DOHH2 (cell line): ENCODE measurements around the gene CA12.

ENCODE experiments used
- H3F3A ChIP-seq: fragments of 200-600 bp; sonication (generic), shearing (Covaris generic); 2 replicates; pipeline ENCODE4 v1.6.0; 2016; ENCODE audit warnings: antibody characterized with exemption, mild to moderate bottlenecking; ENCODE audit not compliant: control insufficient read depth, insufficient read depth
- H3K27ac ChIP-seq: fragments of 200-600 bp; sonication (generic); 2 replicates; pipeline ENCODE4 v1.5.1; 2014; ENCODE audit warnings: low read depth, mild to moderate bottlenecking, low read length, moderate library complexity
- H3K27me3 ChIP-seq: fragments of 200-600 bp; sonication (generic); 2 replicates; pipeline ENCODE4 v1.6.1; 2014; ENCODE audit warnings: mild to moderate bottlenecking, low read length, mixed read lengths; ENCODE audit not compliant: control insufficient read depth
- H3K36me3 ChIP-seq: fragments of 200-600 bp; sonication (generic); 2 replicates; pipeline ENCODE4 v1.6.1; 2014; ENCODE audit warnings: mild to moderate bottlenecking, low read length, moderate library complexity, mixed read lengths; ENCODE audit not compliant: control insufficient read depth
- H3K4me1 ChIP-seq: fragments of 200-600 bp; sonication (generic); 2 replicates; pipeline ENCODE4 v1.6.1; 2014; ENCODE audit warnings: mild to moderate bottlenecking, low read length, mixed read lengths; ENCODE audit not compliant: control insufficient read depth
- H3K4me2 ChIP-seq: fragments of 200-600 bp; sonication (generic); 2 replicates; pipeline ENCODE4 v1.6.0; 2014; ENCODE audit warnings: mild to moderate bottlenecking, low read length, moderate library complexity
- H3K4me3 ChIP-seq: fragments of 200-600 bp; sonication (generic); 2 replicates; pipeline ENCODE4 v1.5.1; 2014; ENCODE audit warnings: mild to moderate bottlenecking, low read length, mixed read lengths
- H3K79me2 ChIP-seq: fragments of 200-600 bp; sonication (generic); 2 replicates; pipeline ENCODE4 v1.6.1; 2014; ENCODE audit warnings: mild to moderate bottlenecking, low read length, mixed read lengths; ENCODE audit not compliant: control insufficient read depth
- H3K9me2 ChIP-seq: fragments of 200-600 bp; sonication (generic); replicated peaks from 2 replicates; pipeline ENCODE4 v1.6.1; 2014; ENCODE audit warnings: mild to moderate bottlenecking, low read length, mixed read lengths; ENCODE audit not compliant: control insufficient read depth
- H3K9me3 ChIP-seq: fragments of 200-600 bp; sonication (generic); 2 replicates; pipeline ENCODE4 v1.6.1; 2014; ENCODE audit warnings: antibody characterized with exemption, low read length, mixed read lengths; ENCODE audit not compliant: control insufficient read depth, insufficient read depth
- H4K20me1 ChIP-seq: fragments of 200-600 bp; sonication (generic); 2 replicates; pipeline ENCODE4 v1.6.0; 2014; ENCODE audit warnings: low read depth, mild to moderate bottlenecking, antibody characterized with exemption, low read length, moderate library complexity; ENCODE audit not compliant: control insufficient read depth, insufficient read depth
- EZH2phosphoT487 ChIP-seq: fragments of 200-600 bp; sonication (generic); IDR thresholded peaks from 2 replicates; pipeline ENCODE4 v1.6.1; 2017; ENCODE audit warnings: borderline replicate concordance, mild to moderate bottlenecking, antibody characterized with exemption, low read length, moderate library complexity, mixed read lengths
- TF ChIP-seq, protein P1 (sequence below): fragments of 200-600 bp; sonication (generic); IDR thresholded peaks from one replicate; pipeline ENCODE4 v1.5.1; 2014; ENCODE audit warnings: antibody characterized with exemption, mild to moderate bottlenecking, low read depth, low read length; ENCODE audit not compliant: poor library complexity, severe bottlenecking

CA12 gene

DNA sequence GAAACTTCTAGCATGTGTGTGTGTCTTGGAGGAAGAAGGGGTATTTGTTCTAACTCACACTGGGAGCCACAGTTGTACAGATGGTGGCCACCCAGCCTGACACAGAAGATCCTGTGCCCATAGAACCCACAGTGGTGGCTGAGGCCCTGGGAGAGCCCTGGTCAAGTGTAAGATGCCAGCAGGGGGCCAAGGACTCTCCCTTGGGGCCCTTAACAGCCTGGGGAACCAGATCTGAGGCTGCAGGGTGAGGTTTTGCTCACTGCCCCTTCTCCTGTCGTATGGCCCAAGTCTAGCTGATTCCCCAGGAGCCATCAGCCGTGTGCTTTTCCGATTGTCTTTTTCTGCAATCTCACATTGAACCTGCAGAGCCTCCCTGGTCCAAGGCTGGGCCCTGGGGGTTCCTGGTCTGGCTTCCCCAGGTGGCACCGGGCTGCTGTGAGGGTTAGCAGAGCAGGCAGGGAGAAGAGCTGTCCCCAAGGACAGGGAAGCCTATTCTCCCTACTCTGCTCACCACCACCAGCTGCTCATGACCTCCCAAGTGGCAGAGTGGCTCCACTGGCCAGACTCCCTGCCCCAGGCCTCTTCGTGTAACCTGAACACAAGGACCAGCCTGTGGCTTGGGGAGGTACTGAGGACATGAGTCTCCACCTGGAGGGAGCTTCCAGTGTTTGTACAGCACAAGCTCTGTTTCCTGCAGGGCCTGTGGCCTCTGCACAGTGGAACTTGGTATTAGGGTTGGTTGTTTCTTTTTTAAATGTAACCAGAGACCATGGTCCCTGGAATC is 51.9 kb downstream of the CA12 start:
- Histone ChIP-seq H3F3A (no peaks in the 10 kb centered on the region), H3K9me2 (no peaks in the 10 kb centered on the region), H4K20me1 (no peaks in the 10 kb centered on the region), H3K36me3 (no peaks in the 10 kb centered on the region), H3K9me3 (no peaks in the 10 kb centered on the region), H3K79me2 (no peaks in the 10 kb centered on the region), H3K27me3 (peaks cover 21% of the 10 kb centered on the region; the same call in 1 of the 2 replicates), H3K4me3 (no peak overlapping the region), H3K27ac (no peak overlapping the region), H3K4me1 (no peaks in the 10 kb centered on the region), H3K4me2 (no peak overlapping the region)
- TF ChIP-seq, protein P1, sequence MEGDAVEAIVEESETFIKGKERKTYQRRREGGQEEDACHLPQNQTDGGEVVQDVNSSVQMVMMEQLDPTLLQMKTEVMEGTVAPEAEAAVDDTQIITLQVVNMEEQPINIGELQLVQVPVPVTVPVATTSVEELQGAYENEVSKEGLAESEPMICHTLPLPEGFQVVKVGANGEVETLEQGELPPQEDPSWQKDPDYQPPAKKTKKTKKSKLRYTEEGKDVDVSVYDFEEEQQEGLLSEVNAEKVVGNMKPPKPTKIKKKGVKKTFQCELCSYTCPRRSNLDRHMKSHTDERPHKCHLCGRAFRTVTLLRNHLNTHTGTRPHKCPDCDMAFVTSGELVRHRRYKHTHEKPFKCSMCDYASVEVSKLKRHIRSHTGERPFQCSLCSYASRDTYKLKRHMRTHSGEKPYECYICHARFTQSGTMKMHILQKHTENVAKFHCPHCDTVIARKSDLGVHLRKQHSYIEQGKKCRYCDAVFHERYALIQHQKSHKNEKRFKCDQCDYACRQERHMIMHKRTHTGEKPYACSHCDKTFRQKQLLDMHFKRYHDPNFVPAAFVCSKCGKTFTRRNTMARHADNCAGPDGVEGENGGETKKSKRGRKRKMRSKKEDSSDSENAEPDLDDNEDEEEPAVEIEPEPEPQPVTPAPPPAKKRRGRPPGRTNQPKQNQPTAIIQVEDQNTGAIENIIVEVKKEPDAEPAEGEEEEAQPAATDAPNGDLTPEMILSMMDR: no peak
- TF ChIP-seq EZH2phosphoT487: no peak

DNA sequence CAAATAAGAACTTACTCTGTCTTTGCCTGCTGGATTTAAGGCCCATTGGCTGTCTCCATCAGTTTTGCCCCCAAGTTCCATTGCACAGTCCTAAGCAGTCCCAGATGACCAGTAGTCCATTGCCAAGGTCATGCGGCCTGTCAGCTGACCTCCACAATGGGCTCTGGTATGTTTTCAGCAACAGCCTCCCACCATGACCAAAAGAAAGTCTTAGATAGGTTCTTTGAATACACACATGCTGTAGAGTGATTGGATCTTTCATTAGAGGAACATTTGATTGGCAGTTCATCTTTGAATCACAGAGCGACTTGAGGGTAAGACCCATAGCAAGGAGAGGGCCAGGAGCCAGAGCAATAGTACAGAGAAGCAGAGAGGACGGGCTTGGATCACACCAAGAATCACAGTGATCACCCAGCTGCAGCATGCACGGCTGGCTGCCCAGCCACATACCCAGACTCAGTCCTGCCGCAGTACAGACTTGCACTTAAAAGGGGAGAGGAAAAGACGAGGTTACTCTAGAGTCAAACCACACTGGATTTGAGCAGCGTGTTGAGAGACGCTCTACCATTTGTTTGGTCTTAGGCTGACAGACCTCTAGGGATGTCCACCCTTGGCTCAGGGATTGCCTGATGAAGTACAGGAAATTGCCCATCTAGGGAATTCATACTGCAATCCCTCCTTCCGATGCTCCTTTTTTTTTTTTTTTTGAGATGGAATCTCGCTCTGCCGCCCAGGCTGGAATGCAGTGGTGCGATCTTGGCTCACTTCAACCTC is 53.8 kb downstream of the CA12 start:
- H3K4me1 ChIP-seq: no peaks in the 10 kb centered on the region
- TF ChIP-seq EZH2phosphoT487: no peak
- TF ChIP-seq, protein P1: no peak
- no peak overlapping the region for H3K4me3 ChIP-seq
- H4K20me1 ChIP-seq: no peaks in the 10 kb centered on the region
- H3K79me2 ChIP-seq: no peaks in the 10 kb centered on the region
- H3K4me2 ChIP-seq: no peak overlapping the region
- peaks cover 26% of the 10 kb centered on the region; the same call in 1 of the 2 replicates for H3K27me3 ChIP-seq
- H3K9me3 ChIP-seq: no peaks in the 10 kb centered on the region
- H3K27ac ChIP-seq: no peak overlapping the region
- H3K36me3 ChIP-seq: no peaks in the 10 kb centered on the region
- no peaks in the 10 kb centered on the region for H3F3A ChIP-seq
- no peaks in the 10 kb centered on the region for H3K9me2 ChIP-seq

DNA sequence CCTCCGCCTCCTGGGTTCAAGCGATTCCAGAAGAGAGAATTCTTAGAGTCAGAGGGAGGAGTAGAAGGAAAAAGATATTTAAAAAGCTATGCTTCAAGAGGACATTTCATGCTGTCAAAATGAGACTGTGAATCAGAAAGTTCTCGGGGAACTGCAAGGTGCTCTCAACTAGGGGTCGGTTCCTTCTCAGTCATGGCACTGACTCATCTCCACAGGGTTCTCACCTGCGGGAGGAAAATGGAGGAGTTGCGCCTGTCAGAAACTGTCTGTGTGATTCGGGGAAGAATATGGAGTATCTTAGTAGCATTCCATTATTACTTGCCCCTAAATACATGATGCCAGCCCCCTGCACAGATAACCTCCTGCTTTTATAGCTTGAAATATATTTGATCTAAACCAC is 56.9 kb downstream of the CA12 start:
- H3K36me3 ChIP-seq: no peaks in the 10 kb centered on the region
- no peaks in the 10 kb centered on the region for H3K79me2 ChIP-seq
- H3K27me3 ChIP-seq: peaks cover 26% of the 10 kb centered on the region; the same call in 1 of the 2 replicates
- no peak overlapping the region for H3K4me2 ChIP-seq
- H3K27ac ChIP-seq: no peak overlapping the region
- TF ChIP-seq, protein P1: no peak
- TF ChIP-seq EZH2phosphoT487: no peak
- H3K4me1 ChIP-seq: no peaks in the 10 kb centered on the region
- H3K9me3 ChIP-seq: no peaks in the 10 kb centered on the region
- no peak overlapping the region for H3K4me3 ChIP-seq
- H4K20me1 ChIP-seq: no peaks in the 10 kb centered on the region
- no peaks in the 10 kb centered on the region for H3F3A ChIP-seq
- no peaks in the 10 kb centered on the region for H3K9me2 ChIP-seq
